GM12874 (cell line): ENCODE results near the gene PNPLA3.

Source experiments
- TF ChIP-seq, protein P1 (sequence below): IDR thresholded peaks from 2 replicates; pipeline ENCODE4 v1.5.1; 2011; ENCODE audit warnings: low read depth, mild to moderate bottlenecking, control low read depth, low read length, moderate library complexity; ENCODE audit not compliant: insufficient read depth

The PNPLA3 gene

GRCh38 chr22:43892183-43892894 is 31.3 kb upstream of the PNPLA3 start:
- TF ChIP-seq, protein P1, sequence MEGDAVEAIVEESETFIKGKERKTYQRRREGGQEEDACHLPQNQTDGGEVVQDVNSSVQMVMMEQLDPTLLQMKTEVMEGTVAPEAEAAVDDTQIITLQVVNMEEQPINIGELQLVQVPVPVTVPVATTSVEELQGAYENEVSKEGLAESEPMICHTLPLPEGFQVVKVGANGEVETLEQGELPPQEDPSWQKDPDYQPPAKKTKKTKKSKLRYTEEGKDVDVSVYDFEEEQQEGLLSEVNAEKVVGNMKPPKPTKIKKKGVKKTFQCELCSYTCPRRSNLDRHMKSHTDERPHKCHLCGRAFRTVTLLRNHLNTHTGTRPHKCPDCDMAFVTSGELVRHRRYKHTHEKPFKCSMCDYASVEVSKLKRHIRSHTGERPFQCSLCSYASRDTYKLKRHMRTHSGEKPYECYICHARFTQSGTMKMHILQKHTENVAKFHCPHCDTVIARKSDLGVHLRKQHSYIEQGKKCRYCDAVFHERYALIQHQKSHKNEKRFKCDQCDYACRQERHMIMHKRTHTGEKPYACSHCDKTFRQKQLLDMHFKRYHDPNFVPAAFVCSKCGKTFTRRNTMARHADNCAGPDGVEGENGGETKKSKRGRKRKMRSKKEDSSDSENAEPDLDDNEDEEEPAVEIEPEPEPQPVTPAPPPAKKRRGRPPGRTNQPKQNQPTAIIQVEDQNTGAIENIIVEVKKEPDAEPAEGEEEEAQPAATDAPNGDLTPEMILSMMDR = no peak

- TF ChIP-seq, protein P1 = no peak
Observed at GRCh38 chr22:43893266-43893665, 30.3 kb upstream of the PNPLA3 start.

- TF ChIP-seq, protein P1 = no peak
Observed at GRCh38 chr22:43894122-43894521, 29.5 kb upstream of the PNPLA3 start.

GRCh38 chr22:43895986-43896645 is 27.5 kb upstream of the PNPLA3 start:
- TF ChIP-seq, protein P1 = 0 out of 2 replicates have a peak, but pooled peaks have one; percentile 8

GRCh38 chr22:43897751-43898261 is 25.8 kb upstream of the PNPLA3 start:
- TF ChIP-seq, protein P1 = no peak

DNA sequence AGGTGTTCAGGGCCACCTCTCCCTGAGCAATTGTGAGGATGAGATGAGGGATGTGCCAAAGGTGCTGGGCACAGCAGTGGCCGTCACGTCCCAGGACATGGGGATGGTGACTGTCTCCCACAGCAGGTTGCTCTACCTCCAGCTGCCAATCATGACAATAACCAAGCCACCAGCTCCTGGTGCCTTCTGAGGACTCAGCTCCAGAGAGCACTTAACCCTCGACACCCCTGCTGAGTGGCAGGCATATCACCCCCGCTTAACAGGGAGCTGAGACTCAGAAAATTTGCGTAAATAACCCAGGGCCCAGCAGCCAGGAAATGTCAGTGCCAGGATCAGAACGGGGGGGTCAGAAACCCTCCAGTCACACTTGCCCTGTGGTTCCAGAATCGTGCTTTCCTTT is 23.4 kb upstream of the PNPLA3 start:
- TF ChIP-seq, protein P1 = no peak

GRCh38 chr22:43901976-43902643 is 21.5 kb upstream of the PNPLA3 start:
- TF ChIP-seq, protein P1 = no peak
